Hematopoietic multipotent progenitor cell (in vitro differentiated cells): ENCODE measurements around the gene KDM8. TPM values are rescaled to one million over a fixed set of nuclear protein-coding genes. Genes with fewer than 3 reads are reported as not detected.
A peak's percentile ranks its signal among the peaks of the same experiment; 100 is the strongest.

Experiments used
- DNase-seq, 3 donors: peaks; one replicate each; pipeline ENCODE4 v3.0.0-alpha.2; 2011 to 2015; ENCODE audit warnings: low read depth in 2 of 3, low spot score in 2 of 3
- total RNA-seq: library from RNA; depleted of rRNA; stranded (reverse); fragments of >200 nt; gene quantifications from one replicate; pipeline ENCODE4 v1.2.3, GENCODE V29; 2012

KDM8 gene
- total RNA-seq, 1 donor = 8.1 TPM

DNA sequence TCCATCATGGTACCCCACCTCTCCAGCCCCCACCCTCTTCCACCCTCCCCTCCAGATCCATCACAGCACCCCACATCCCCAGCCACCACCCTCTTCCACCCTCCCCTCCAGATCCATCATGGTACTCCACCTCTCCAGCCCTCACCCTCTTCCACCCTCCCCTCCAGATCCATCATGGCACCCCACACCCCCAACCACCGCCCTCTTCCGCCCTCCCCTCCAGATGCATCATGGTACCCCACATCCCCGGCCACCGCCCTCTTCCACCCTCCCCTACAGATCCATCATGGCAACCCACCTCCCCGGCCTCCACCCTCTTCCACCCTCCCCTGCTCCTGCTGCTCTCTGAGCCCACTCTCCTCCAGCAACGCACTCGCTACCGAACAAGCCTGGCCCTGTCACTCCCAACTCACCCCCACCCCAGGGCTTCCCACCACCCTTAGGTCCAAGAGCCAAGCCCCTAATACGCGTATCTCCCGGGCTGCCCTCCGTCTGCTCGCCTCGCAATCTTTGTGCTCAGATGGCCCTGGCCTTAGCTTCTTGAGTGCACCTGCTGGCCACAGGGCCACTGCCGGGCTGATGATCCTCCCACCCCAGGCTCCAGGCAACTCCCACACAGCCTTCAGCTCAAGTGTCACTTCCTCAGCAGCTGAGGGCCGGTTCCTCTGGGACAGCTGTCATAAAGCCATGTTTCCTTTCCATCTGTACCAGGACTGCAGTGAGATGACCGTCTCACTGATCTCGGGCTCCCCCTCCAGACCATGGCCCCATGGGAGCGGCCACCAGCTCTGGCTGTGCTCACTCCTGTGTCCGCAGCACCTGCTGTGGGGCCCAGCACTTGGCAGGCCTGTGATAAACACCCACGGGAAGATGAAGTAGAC, 25.5 kb downstream of the KDM8 start:
- DNase-seq = no peak

GRCh38 chr16:27229891-27230470, 26.7 kb downstream of the KDM8 start:
- no peak for DNase-seq

DNA sequence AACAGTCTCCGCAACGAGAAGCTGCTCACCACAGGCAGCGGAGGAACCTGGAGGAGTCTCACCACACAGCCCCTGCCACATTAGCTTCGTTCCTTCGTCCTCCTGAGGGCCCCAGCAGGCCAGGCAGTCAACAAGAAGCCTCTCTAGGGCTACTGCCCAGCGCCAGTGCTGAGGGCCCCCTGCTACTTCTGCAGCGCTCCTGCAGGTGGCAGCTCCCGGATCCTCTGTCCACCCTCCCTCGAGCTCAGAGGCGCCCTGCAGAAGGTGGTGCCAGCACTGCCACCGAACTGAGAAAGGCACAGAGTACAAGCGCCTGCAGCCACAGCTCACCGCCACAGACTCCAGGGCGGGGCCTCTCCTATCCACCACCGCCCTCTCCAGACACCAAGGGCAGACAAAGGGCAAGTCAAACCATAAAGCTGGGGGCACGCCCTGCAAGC, 27.3 kb downstream of the KDM8 start:
- peak; percentile 27 to 54 (median 33) for DNase-seq

GRCh38 chr16:27231692-27232060, 28.4 kb downstream of the KDM8 start:
- DNase-seq = no peak

GRCh38 chr16:27232061-27232900, 29.0 kb downstream of the KDM8 start:
- peak in 2 of 3 donors; percentile 45 to 62 for DNase-seq

- no peak for DNase-seq
Observed at GRCh38 chr16:27232901-27233625, 29.7 kb downstream of the KDM8 start.

GRCh38 chr16:27233731-27234130, 30.4 kb downstream of the KDM8 start:
- DNase-seq = no peak

- no peak for DNase-seq
Observed at GRCh38 chr16:27234171-27234570, 30.8 kb downstream of the KDM8 start.

GRCh38 chr16:27234603-27235002, 31.3 kb downstream of the KDM8 start:
- DNase-seq = no peak

DNA sequence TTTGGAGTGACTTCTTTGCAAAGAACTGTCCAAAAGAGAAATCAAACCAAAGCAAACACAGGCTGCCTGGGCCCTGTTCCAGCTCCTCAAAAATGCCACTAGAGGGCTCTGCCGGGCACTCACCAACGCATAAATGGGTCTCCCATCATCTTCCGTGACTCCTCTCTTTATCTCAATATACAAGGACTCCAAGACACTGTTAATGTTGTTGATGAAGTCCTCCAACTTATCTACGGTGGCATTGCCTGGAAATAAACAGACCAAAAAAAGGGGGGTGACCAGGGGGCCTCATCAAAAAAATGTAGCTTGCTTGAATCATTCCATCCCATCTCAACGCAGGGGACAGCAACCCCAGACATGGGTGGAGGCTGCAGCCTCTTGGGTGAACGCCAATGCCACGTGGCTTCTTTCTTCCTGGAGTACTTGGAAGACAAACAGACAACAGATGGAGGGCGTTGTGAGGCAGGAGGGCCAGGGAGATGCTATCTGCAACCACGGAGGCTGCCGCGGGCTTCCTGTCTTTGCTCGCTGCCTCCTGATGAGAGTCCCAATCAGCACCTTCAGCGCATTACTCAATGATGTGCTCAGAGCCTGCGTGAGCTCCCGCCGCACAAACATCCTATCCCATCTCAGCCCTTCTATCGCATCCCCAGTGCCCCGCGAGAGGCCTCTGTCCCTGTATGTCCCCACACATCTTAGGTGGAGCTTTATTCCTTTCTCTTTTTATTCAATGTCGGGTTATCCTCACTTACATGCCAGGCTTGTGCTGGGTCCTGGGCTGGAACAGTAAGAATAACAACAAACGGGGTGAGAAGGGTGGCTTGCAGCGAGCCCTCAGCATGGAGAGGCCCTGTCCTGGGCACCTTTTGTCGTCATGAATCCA, 32.0 kb downstream of the KDM8 start:
- peak; percentile 84 to 97 (median 96) for DNase-seq

- DNase-seq = no peak
Observed at GRCh38 chr16:27235938-27236245, 32.6 kb downstream of the KDM8 start.

DNA sequence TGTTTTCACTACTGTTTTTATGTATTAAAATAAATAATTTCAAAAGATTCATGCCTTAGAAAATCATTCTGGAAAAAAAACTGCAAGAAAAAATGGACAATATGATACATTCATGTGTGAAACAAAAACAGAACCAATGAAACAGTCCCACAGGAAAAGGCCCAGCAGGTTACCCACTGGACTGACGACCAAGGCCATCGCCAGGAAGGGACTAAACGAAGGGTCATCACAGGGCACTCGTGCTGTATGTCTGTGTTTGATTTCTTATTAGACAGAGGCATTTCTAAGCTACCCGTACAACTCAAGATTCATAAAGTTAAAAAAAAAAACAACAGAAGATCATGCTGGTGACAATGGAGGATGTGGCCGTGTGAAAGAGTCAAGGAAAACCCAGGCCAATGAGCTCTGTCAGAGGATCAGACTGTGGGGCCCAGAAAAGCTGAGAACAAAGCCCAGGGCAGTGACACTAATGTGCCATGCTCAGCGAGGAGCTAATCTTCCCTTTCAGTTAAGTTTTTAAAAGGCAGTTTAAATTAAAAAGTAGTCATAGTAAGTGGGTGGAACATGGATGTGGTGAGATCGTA, 33.4 kb downstream of the KDM8 start:
- DNase-seq = no peak

GRCh38 chr16:27237219-27238015, 34.1 kb downstream of the KDM8 start:
- DNase-seq = peak in 2 of 3 donors; percentile 70 to 81

- DNase-seq = peak in 1 of 3 donors; percentile 65
Observed at GRCh38 chr16:27238016-27238587, 34.8 kb downstream of the KDM8 start.

DNA sequence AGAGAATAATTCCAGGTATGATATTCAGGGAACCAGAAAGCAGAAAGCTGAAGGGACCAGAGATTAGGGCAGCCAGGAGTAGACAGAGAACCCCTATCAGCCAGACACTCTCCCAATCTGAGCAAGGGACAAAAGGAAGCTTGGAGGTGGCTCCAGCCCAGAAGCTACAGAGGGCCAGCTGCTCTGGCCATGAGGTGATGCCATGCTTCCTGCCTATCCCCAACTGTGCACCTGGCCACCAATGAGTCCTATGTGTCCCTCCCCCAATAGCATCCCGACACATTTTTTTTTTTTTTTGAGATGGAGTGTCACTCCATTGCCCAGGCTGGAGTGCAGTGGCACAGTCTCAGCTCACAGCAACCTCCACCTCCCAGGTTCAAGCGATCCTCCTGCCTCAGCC, 35.3 kb downstream of the KDM8 start:
- no peak for DNase-seq

DNA sequence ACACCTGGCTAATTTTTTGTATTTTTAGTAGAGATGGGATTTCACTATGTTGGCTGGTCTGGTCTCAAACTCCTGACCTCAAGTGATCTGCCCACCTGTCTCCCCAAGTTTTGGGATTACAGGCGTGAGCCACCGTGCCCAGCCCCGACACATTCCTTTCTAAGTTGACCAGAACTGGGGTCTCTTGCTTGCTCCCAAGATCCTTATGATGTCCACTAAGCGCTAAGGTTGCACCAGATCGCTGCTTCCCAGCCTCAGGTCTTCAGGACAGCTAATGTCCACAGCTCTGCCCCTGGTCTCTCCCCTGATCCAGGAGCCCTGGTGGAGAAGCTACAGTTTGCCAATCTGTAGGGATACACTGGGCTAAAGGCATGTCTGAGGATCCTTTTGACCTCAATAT, 35.7 kb downstream of the KDM8 start:
- no peak for DNase-seq

DNA sequence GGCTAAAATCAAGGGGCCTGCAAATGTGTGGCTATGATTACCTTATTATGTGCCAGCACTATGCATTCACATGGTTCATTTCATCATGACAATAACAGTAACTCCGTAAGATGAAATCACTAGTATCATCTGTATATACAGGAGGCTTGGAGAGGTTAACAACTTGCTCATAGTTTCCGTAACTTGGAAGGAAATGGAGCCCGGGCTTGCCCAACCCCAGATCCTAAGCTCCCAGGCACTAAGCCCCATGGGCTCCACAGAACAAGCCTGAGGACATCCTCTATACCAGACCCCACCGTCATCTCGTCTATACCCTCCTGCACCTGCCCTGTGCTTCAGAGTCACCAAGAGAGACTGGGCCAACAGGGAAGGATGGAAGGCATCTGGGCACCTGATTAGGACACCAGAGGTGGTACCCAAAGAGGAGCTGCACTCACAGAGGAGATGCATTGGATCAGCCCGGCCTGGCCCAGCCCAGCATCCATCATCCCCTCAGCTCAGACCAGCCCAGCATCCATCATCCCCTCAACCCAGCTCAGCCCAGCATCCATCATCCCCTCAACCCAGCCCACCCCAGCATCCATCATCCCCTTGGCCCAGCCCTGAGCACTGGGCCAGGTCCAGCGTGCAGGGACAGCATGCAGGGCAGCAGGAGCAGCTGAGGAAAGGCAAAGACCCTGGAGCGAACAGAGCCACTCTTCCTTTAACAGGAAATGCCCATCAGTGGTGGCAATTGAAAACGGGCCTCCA, 36.8 kb downstream of the KDM8 start:
- no peak for DNase-seq
